Subcutaneous adipose tissue (tissue), 4 donors: ENCODE measurements around the gene VCP. TPM values are rescaled to one million over a fixed set of nuclear protein-coding genes. Genes with fewer than 3 reads are reported as not detected.

ENCODE experiments used
- small RNA-seq: library from RNA; depleted of rRNA; stranded (forward); fragments of <200 nt; gene quantifications from one replicate; pipeline ENCODE3, GENCODE V24; 2016
- total RNA-seq, 4 donors: library from RNA; depleted of rRNA; stranded (reverse); fragments of >200 nt; gene quantifications; one replicate each; pipeline ENCODE4 v1.1.0, GENCODE V29; 2016
- TF ChIP-seq, protein P1 (sequence below): fragments of 450-650 bp; IDR thresholded peaks from one replicate; pipeline ENCODE4 v1.5.1; 2016; ENCODE audit warnings: low read depth, mild to moderate bottlenecking, control low read depth, antibody characterized with exemption, moderate library complexity

Gene VCP
- total RNA-seq, 4 donors from 2014 or later, result 123 to 199 (median 153) TPM

DNA sequence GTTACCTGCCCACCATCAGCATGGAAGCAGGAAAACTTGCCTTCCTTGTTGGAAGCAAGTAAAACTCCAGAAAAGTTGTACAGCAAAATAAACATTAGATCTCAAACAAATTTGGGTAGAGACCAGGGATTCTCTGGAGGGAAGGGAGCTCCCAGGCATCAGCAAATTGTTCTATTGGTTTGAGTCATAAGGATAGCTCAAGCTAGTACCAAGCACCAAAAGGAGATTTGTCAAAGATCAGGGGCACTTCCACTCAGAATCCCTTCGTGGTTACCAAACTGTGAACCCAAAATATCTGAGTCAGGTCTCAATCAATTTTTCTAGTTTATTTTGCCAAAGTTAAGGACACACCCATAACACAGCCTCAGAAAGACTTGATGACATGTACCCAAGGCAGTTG, 45.1 kb downstream of the VCP start:
- TF ChIP-seq, protein P1, sequence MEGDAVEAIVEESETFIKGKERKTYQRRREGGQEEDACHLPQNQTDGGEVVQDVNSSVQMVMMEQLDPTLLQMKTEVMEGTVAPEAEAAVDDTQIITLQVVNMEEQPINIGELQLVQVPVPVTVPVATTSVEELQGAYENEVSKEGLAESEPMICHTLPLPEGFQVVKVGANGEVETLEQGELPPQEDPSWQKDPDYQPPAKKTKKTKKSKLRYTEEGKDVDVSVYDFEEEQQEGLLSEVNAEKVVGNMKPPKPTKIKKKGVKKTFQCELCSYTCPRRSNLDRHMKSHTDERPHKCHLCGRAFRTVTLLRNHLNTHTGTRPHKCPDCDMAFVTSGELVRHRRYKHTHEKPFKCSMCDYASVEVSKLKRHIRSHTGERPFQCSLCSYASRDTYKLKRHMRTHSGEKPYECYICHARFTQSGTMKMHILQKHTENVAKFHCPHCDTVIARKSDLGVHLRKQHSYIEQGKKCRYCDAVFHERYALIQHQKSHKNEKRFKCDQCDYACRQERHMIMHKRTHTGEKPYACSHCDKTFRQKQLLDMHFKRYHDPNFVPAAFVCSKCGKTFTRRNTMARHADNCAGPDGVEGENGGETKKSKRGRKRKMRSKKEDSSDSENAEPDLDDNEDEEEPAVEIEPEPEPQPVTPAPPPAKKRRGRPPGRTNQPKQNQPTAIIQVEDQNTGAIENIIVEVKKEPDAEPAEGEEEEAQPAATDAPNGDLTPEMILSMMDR, result no peak

DNA sequence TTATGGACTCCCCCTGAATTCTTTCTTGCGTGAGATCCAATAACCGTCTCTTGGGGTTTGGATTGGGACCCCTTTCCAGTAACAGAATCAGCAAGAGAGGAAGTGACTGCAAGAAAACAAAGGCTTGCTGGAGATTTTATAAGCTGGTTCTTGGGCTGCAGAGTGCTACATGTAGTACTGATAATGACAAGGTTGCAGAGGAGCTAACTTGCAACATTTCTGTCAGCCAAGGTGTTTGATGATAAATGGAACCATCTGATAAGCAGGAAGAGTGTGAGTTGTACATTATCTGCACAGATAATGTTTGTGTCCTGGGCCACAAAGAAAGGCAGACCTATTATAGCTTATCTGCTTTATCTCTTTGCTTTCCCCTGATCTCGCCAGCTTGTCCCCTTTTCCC, 45.8 kb downstream of the VCP start:
- TF ChIP-seq, protein P1, result no peak

DNA sequence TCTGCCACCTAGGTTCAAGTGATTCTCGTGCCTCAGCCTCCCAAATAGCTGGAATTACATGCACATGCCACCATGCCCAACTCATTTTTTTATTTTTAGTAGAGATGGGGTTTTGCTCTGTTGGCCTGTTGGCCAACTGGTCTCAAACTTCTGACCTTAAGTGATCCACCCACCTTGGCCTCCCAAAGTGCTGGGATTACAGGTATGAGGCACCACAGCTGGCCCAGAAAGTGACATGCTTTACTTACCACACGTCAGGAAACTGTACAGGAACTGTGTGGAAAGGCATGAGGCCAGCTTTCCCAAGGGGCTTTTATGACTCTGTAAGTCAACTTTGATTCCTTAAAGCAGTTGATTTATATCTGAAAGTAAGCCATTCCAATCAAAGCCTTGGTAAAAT, 57.9 kb downstream of the VCP start:
- TF ChIP-seq, protein P1, result no peak

DNA sequence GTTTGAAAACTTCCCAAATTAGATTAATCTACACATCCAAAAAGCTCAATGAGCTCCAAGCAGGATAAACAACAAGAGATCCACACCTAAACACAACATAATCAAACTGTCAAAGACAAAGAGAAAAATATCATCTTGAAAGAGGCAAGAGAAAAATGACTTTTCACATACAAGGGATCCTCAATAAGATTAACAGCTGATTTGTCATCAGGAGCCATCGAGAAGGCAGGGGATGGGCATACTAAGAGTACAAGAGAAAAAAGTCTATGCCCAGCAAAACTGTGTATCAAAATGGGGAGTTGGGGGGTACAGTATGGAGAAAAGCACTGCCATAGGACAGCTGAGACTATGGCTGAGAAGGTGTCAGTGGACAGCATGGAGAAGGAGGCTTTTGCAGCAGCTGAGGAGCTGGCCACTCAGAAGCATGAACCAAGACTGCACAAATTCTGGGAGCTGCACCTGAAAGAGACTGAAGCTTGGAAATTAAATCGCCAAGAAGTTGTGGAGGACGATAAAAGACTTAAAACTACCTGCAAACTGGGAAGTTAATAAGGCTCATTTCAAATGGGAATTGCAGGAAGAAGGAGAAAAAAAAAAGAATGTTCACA, 62.0 kb downstream of the VCP start:
- TF ChIP-seq, protein P1, result no peak

Small RNA genes within 50 kb of the gene (small RNA-seq; reads per million reads assigned to genes)
- not detected for gene RN7SL338P

Other genes starting within 250 kb of the VCP start
- gene PHF24, start 114.3 kb downstream of the VCP start, total RNA-seq, result 1 to 10 TPM in 2 of 4 donors, under 1 TPM in 1, not detected in 1; 0.34 to 2.3 (median 1.3) TPM
- gene DNAJB5, start 82.9 kb downstream of the VCP start, total RNA-seq, result 1 to 10 TPM; 4.0 to 6.5 (median 4.6) TPM
- gene FANCG, start 7.3 kb upstream of the VCP start, total RNA-seq, result 10 to 100 TPM in 3 of 4 donors, 1 to 10 TPM in 1; 5.5 to 13.0 (median 12.0) TPM
- 10 to 100 TPM in 3 of 4 donors, 1 to 10 TPM in 1; 6.5 to 17.9 (median 11.7) TPM for gene PIGO, start 24.0 kb upstream of the VCP start, total RNA-seq
- 10 to 100 TPM; 62.7 to 81.2 (median 68.1) TPM for gene STOML2, start 30.5 kb upstream of the VCP start, total RNA-seq
- gene ATOSB, start 43.2 kb upstream of the VCP start, total RNA-seq, result 10 to 100 TPM in 3 of 4 donors, 1 to 10 TPM in 1; 7.7 to 23.7 (median 20.4) TPM
- 10 to 100 TPM; 17.5 to 31.6 (median 28.9) TPM for gene UNC13B, start 89.4 kb upstream of the VCP start, total RNA-seq